Esophagus squamous epithelium (tissue), 4 donors: ENCODE data around the gene OR2G6.

ENCODE experiments used
- POLR2A ChIP-seq, 4 donors: fragments of 450-650 bp; IDR thresholded peaks; one replicate each; pipeline ENCODE4 v1.6.1; 2017; ENCODE audit warnings: antibody characterized with exemption in 4 of 4, mild to moderate bottlenecking in 4 of 4, moderate library complexity in 3 of 4
- TF ChIP-seq, protein P1 (sequence below), 6 experiments: fragments of 450-650 bp in 4 of 6; fragments of 200-600 bp in 2 of 6; sonication (generic) in 2 of 6; IDR thresholded peaks; one replicate each; pipeline ENCODE4 v1.5.1; 2016 to 2019; ENCODE audit warnings: antibody characterized with exemption in 6 of 6, mild to moderate bottlenecking in 4 of 6, moderate library complexity in 4 of 6

DNA sequence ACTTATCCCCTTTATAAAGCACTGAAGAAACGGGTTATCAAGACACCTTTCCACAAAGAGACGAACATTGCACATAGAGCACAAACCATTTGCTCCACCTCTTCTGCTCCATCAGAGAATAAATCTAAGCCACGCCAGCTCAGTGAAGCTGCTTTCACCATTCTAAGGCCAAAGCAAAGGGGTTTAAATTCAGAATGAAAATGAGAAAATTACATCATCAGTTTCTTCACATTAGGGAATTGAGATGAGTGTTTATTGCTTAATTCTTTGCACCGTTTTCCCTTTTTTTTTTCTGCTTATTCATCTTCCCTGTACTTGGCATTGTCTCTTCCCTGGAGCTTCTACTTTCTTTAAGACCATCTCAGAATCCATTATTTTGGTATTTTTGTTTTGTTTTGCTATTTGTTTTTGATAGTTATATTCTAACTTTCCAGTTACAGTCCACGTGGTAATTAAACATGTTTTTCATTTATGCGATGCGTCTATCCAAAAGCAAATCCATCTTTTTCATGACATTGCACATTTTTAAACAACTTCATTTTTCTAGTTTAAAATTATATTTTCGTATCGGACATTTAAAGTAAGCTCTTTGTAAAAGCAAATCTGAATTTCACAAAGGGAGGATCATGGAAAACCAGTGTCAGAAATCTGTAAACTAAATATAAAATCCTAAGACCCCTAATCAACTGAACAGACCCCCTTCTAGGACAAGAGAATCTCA is 68.5 kb downstream of the OR2G6 start:
- TF ChIP-seq, protein P1, sequence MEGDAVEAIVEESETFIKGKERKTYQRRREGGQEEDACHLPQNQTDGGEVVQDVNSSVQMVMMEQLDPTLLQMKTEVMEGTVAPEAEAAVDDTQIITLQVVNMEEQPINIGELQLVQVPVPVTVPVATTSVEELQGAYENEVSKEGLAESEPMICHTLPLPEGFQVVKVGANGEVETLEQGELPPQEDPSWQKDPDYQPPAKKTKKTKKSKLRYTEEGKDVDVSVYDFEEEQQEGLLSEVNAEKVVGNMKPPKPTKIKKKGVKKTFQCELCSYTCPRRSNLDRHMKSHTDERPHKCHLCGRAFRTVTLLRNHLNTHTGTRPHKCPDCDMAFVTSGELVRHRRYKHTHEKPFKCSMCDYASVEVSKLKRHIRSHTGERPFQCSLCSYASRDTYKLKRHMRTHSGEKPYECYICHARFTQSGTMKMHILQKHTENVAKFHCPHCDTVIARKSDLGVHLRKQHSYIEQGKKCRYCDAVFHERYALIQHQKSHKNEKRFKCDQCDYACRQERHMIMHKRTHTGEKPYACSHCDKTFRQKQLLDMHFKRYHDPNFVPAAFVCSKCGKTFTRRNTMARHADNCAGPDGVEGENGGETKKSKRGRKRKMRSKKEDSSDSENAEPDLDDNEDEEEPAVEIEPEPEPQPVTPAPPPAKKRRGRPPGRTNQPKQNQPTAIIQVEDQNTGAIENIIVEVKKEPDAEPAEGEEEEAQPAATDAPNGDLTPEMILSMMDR (IDR thresholded peaks at IDR 0.05), result no peak
- no peak for TF ChIP-seq POLR2A (IDR thresholded peaks at IDR 0.05)
